WI38 (cell line): ENCODE measurements around the gene LMBR1.

Source experiments
- H3K4me3 ChIP-seq: 2 replicates; pipeline ENCODE4 v1.5.1; 2011; ENCODE audit warnings: low read depth, mild to moderate bottlenecking, control low read depth, low read length
- TF ChIP-seq, protein P1 (sequence below): IDR thresholded peaks from 2 replicates; pipeline ENCODE4 v1.5.1; 2012; ENCODE audit warnings: low read depth, mild to moderate bottlenecking, control low read depth, low read length

Gene LMBR1

DNA sequence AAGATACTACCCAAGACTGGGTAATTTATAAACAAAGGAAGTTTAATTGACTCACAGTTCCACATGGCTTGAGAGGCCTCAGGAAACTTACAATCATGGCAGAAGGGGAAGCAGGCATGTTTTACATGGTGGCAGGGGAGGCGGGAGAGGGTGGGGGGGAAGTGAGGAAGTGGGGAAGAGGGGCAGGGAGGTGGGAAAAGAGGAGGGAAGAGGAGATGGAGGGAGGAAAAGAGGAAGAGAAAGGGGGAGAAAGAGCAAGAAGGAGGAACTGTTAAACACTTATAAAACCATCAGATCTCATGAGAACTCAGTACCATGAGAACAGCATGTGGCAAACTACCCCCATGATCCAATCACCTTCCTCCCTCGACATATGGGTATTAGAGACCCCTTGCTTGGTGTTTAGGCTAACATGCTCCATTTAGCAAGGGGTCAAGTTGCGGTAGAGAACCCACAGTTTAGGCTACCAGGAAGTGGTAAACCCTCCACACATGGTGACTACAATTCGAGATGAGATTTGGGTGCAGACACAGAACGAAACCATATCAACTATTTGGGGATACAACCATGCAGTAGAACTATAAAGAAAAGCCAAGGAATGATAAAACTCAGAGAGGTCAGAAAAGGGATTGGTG lies 3.5 kb upstream of the LMBR1 start:
- H3K4me3 ChIP-seq, result no peak overlapping the region
- TF ChIP-seq, protein P1, sequence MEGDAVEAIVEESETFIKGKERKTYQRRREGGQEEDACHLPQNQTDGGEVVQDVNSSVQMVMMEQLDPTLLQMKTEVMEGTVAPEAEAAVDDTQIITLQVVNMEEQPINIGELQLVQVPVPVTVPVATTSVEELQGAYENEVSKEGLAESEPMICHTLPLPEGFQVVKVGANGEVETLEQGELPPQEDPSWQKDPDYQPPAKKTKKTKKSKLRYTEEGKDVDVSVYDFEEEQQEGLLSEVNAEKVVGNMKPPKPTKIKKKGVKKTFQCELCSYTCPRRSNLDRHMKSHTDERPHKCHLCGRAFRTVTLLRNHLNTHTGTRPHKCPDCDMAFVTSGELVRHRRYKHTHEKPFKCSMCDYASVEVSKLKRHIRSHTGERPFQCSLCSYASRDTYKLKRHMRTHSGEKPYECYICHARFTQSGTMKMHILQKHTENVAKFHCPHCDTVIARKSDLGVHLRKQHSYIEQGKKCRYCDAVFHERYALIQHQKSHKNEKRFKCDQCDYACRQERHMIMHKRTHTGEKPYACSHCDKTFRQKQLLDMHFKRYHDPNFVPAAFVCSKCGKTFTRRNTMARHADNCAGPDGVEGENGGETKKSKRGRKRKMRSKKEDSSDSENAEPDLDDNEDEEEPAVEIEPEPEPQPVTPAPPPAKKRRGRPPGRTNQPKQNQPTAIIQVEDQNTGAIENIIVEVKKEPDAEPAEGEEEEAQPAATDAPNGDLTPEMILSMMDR, result no peak

DNA sequence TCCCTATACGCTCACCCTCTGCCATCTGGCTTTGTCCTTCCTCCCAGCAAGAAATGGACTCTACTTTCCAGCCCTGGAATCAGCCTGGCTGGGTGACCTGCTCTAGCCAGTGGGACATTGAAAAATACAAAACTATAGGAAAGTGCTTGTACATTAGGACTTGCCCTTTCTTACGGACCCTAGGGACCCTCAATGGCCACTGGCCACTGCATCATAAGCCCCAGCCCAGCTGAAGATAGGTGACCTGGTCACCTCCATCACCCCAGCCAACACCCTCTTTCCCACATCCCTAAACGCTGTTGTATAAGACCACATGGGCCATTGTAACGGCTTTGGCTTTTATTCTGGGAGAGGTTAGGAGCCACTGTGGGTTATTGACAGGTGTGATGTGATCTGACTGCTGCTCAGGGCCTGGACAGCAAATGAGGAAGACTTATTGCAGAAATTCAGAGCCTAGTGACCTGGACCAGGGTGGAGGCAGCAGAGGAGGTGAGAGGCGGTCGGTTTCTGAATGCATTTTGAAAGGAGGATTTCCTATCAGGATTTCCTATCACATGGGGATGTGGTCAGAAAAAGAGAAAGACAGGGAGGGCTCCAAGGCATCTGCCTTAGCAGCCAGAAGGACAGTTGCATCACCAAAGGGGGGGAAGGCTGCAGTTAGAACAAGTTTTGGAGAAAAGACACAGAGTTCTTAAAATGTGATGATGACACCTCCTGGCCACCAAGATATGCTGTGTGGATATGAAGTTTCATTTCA lies 2.2 kb upstream of the LMBR1 start:
- TF ChIP-seq, protein P1, result no peak
- no peak overlapping the region for H3K4me3 ChIP-seq

DNA sequence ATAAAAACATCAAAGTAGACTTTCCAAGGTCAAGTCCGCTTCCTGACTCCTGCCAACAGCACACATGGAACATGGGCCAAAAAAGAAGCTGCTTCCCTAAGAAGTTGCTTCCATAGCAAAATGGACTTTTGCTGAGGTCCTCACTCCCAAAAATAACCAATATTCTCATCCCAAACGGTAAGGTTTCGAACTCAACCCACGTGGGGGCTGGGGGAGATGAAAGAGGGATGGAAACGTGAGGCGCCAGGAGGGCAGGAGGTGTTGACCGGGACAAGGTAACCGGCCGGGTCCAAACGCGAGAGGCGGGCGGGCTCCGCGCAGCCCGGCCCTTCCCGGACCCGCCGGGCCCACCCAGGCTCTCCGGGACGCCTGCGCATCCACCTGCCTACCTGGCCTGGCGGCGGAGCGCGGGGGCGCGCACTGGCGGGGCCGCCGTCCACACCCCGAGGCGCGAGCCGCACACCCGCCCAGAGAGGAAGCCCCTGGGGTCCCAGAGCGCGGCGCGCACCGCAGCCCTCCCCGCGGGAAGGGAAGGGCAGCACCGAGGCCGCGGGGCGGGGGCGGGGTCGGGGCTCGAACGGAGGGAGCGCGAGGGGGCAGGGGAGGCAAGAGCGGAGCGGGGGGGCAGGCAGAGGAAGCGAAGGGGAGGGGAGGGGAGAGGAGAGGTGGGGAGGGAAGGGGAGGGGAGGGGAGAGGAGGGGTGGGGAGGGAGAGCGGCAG lies 742 bp downstream of the LMBR1 start:
- H3K4me3 ChIP-seq, result peak overlapping the region; percentile 73
- TF ChIP-seq, protein P1, result no peak

DNA sequence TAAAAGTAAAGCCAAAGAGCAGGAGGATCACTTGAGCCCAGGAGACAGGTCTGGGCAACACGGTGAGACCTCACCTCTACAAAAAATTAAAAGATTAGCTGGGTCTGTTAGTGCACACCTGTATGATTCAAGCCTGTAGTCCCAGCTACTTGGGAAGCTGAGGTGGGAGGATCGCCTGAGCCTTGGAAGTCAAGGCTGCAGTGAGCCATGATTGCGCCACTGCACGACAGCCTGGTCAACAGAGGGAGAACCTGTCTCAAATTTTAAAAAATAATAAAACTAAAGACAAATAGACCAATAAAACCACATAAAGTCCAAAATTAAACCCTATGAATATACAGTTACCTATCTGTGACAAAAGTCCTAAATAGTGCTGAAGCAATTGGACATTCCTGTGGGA lies 3.2 kb downstream of the LMBR1 start:
- H3K4me3 ChIP-seq, result no peak overlapping the region
- TF ChIP-seq, protein P1, result no peak

DNA sequence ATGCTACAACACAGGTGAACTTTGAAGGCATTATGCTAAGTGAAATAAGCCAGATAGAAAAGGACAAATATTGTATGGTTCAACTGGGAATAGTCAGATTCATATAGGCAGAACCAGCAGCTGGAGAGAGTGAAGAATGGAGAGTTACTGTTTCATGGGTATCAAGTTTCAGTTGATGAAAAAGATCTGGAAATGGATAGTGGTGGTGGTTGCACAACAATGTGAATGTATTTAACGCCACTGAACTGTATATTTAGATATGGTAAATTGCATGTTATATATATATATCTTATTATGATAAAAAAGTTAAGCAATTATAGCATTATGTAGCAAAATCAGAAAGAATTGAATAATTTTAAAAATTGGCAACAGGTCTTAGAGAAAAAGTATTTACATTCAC lies 3.9 kb downstream of the LMBR1 start:
- TF ChIP-seq, protein P1, result no peak
- H3K4me3 ChIP-seq, result no peak overlapping the region

DNA sequence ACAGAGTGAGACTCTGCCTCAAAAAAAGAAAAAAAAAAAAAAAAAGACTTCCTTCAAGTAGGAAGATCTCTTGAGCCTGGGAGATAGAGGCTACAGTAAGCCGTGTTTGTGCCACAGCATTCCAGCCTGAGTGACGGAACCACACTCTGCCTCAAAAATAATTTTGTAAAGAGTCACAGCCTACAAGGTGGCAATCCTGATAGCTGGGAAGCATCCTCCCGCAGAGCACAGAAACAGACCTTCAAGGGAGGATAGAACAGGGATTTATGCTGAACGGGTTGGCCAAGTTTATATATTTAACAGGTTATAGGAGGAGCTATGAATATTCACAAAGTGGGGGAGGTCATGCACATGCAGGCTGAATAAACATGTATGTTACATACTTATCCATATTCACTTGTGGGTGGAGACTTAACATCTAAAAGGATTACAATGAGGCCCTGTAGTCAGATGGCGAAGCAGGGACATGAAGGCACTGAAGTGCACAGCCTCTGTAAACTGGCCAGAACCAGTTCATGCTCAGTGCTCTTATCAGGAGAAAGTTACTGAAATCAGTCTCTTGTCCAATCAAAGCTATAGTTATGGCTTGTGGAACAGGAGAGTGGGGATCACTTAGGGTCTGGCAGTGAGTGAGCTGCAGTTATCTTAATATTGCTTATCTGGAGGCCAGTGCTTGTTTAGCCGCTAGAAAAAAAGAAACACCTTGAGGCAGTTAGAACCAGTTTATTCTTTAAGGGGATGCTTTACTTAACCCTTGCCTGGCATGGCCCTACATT lies 6.8 kb downstream of the LMBR1 start:
- TF ChIP-seq, protein P1, result no peak
- no peak overlapping the region for H3K4me3 ChIP-seq
